Measurements from ENCODE around the gene ABTB2. TPM values are rescaled to one million over a fixed set of nuclear protein-coding genes. Genes with fewer than 3 reads are reported as not detected.

The ABTB2 gene
- polyA plus RNA-seq, 1 of the 3 experiments (the other 2 are of a cell fraction): 7.8 TPM

DNA sequence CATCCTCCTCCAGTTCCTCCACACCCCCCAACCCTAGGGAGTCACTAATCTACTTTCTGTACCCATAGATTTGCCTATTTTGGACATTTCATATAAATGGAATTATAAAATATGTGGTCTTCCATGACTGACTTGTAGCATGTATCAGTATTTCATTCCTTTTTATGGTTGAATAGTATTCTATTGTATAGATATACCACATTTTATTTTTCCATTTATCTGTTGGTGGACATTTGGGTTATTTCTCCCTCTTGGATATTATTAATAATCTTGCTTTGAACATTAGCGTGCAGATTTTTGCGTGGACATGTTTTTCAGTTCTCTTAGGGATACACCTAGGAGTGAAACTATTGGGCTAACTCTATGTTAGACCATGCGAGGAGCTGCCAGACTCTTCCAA lies 229.0 kb downstream of the ABTB2 start:
- Histone ChIP-seq H3K36me3 (replicated peaks in 1 of 2; ENCODE audit: control insufficient read depth in 1 of 2, insufficient read depth in 2 of 2, low read length in 1 of 2) (peaks cover 56 to 83% of the 10 kb centered on the region in 2 experiments), H3F3A (replicated peaks; ENCODE audit: insufficient read depth) (no peaks in the 10 kb centered on the region), H3K4me3 (ENCODE audit: low read depth in 2 of 2, low read length in 1 of 2) (no peak overlapping the region), H3K9ac (no peak overlapping the region), H3K27ac (ENCODE audit: low read depth in 2 of 2, low read length in 1 of 2) (no peak overlapping the region), H4K20me1 (ENCODE audit: insufficient read depth) (no peaks in the 10 kb centered on the region), H3K27me3 (ENCODE audit: insufficient read depth) (no peaks in the 10 kb centered on the region), H3K79me2 (ENCODE audit: insufficient read depth) (no peaks in the 10 kb centered on the region), H3K9me2 (no peaks in the 10 kb centered on the region), H3K4me2 (no peak overlapping the region), H2AFZ (ENCODE audit: low read depth) (no peak overlapping the region), H3K4me1 (ENCODE audit: control insufficient read depth in 1 of 2, insufficient read depth in 2 of 2, low read depth in 1 of 2, low read length in 1 of 2) (no peaks in the 10 kb centered on the region), H3K9me3 (no peaks in the 10 kb centered on the region)
- no peak for DNase-seq
- 98% methylated on average over 3 of the region's 3 CpGs for WGBS (ENCODE audit: low lambda C conversion rate)
- POLR2A ChIA-PET: no interaction called here
- TF ChIP-seq, protein P1, sequence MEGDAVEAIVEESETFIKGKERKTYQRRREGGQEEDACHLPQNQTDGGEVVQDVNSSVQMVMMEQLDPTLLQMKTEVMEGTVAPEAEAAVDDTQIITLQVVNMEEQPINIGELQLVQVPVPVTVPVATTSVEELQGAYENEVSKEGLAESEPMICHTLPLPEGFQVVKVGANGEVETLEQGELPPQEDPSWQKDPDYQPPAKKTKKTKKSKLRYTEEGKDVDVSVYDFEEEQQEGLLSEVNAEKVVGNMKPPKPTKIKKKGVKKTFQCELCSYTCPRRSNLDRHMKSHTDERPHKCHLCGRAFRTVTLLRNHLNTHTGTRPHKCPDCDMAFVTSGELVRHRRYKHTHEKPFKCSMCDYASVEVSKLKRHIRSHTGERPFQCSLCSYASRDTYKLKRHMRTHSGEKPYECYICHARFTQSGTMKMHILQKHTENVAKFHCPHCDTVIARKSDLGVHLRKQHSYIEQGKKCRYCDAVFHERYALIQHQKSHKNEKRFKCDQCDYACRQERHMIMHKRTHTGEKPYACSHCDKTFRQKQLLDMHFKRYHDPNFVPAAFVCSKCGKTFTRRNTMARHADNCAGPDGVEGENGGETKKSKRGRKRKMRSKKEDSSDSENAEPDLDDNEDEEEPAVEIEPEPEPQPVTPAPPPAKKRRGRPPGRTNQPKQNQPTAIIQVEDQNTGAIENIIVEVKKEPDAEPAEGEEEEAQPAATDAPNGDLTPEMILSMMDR (IDR thresholded peaks at IDR 0.05): no peak
- TF ChIP-seq, protein P2, sequence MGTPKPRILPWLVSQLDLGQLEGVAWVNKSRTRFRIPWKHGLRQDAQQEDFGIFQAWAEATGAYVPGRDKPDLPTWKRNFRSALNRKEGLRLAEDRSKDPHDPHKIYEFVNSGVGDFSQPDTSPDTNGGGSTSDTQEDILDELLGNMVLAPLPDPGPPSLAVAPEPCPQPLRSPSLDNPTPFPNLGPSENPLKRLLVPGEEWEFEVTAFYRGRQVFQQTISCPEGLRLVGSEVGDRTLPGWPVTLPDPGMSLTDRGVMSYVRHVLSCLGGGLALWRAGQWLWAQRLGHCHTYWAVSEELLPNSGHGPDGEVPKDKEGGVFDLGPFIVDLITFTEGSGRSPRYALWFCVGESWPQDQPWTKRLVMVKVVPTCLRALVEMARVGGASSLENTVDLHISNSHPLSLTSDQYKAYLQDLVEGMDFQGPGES (IDR thresholded peaks at IDR 0.05; ENCODE audit: low read depth, low read length): no peak
- TF ChIP-seq FOXM1 (IDR thresholded peaks at IDR 0.05; ENCODE audit: low read depth): no peak
- TF ChIP-seq SIN3A (IDR thresholded peaks at IDR 0.05; ENCODE audit: borderline replicate concordance, low read depth, low read length): no peak
- no peak for TF ChIP-seq NFIC (IDR thresholded peaks at IDR 0.05; ENCODE audit: borderline replicate concordance)
- CTCF ChIA-PET: interaction anchor here (1.1 kb wide), 1 partner anchor 22 kb away, joined by 3 read pairs; no protein-coding TSS in a partner anchor

DNA sequence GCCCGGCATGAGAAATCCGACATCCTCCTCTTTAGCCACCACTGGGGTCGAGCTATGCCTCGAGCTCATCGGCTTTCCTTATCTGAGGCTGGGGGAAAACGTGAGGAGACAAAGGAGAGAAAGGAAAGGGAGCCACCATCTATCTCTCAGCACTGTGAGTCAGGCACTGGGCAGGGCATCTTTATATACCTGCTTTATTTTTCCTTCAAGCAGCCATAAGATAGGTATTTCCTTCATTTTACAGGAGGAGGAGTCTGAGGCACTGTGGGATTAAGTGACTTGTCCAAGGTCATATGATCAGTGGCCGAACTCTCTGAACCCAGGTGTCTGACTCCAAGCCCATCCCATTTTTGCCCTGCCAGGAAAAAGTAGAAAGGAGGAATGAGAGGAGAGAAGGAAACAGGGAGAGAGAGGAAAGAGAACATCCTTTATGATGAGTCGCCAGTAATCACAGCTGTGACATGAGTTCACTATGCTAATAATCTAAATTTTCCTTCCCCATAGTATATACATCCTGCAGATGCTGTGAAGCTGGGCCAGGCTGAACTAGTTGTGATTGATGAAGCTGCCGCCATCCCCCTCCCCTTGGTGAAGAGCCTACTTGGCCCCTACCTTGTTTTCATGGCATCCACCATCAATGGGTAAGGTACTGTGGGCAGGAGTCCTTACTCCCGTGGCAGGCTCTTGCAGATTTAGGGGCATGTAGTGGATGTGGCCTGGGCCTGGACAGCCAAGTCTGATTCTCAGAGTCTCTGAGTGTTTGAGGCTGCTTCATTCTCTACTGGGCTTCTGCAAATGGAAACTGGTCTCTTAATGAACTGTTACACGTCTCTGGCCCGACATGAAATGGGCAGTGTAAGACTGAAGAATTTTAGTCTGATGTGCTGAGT lies 230.6 kb downstream of the ABTB2 start:
- TF ChIP-seq, protein P1 (IDR thresholded peaks at IDR 0.05): no peak
- TF ChIP-seq MEF2A (IDR thresholded peaks at IDR 0.05; ENCODE audit: borderline replicate concordance, low read depth) (no peak), FOXJ3 (CRISPR knock-in tag; IDR thresholded peaks at IDR 0.05) (no peak), GABPA (IDR thresholded peaks at IDR 0.05; ENCODE audit: low read depth) (no peak), RCOR1 (IDR thresholded peaks at IDR 0.05; ENCODE audit: low read length) (no peak), RAD21 (IDR thresholded peaks at IDR 0.05; ENCODE audit: low read length) (no peak), POLR2AphosphoS5 (IDR thresholded peaks at IDR 0.05; ENCODE audit: low read depth, low read length) (no peak), NRF1 (IDR thresholded peaks at IDR 0.05; ENCODE audit: low read depth, low read length) (no peak), TAF1 (IDR thresholded peaks at IDR 0.05; ENCODE audit: borderline replicate concordance, low read depth, low read length) (no peak), GATA2 (CRISPR knock-in tag; IDR thresholded peaks at IDR 0.05) (no peak), SIN3A (IDR thresholded peaks at IDR 0.05; ENCODE audit: borderline replicate concordance, low read depth, low read length) (no peak), NFIC (IDR thresholded peaks at IDR 0.05; ENCODE audit: borderline replicate concordance) (no peak), TCF12 (IDR thresholded peaks at IDR 0.05) (no peak), JUND (IDR thresholded peaks at IDR 0.05) (no peak), RFX5 (IDR thresholded peaks at IDR 0.05; ENCODE audit: low read length) (no peak), TEAD4 (IDR thresholded peaks at IDR 0.05; ENCODE audit: borderline replicate concordance, insufficient read depth) (no peak), FOSL2 (IDR thresholded peaks at IDR 0.05; ENCODE audit: borderline replicate concordance, low read depth) (no peak), FOXM1 (IDR thresholded peaks at IDR 0.05; ENCODE audit: low read depth) (no peak)
- TF ChIP-seq, protein P3, sequence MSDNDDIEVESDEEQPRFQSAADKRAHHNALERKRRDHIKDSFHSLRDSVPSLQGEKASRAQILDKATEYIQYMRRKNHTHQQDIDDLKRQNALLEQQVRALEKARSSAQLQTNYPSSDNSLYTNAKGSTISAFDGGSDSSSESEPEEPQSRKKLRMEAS (IDR thresholded peaks at IDR 0.05; ENCODE audit: low read depth): no peak
- TF ChIP-seq, protein P2 (IDR thresholded peaks at IDR 0.05; ENCODE audit: low read depth, low read length): no peak
- POLR2A ChIA-PET: no interaction called here
- H2AFZ ChIP-seq (ENCODE audit: low read depth): no peak overlapping the region

More for the DNA sequence above, 230.6 kb downstream of the ABTB2 start:
- Histone ChIP-seq H3K4me2 (no peak overlapping the region), H3K36me3 (replicated peaks in 1 of 2; ENCODE audit: control insufficient read depth in 1 of 2, insufficient read depth in 2 of 2, low read length in 1 of 2) (peaks cover 61 to 81% of the 10 kb centered on the region in 2 experiments), H3K9me3 (no peaks in the 10 kb centered on the region), H3K9me2 (no peaks in the 10 kb centered on the region), H3K27ac (ENCODE audit: low read depth in 2 of 2, low read length in 1 of 2) (no peak overlapping the region), H3K4me1 (ENCODE audit: control insufficient read depth in 1 of 2, insufficient read depth in 2 of 2, low read depth in 1 of 2, low read length in 1 of 2) (no peaks in the 10 kb centered on the region), H4K20me1 (ENCODE audit: insufficient read depth) (no peaks in the 10 kb centered on the region), H3K79me2 (ENCODE audit: insufficient read depth) (no peaks in the 10 kb centered on the region), H3K9ac (no peak overlapping the region), H3K27me3 (ENCODE audit: insufficient read depth) (no peaks in the 10 kb centered on the region), H3F3A (replicated peaks; ENCODE audit: insufficient read depth) (no peaks in the 10 kb centered on the region), H3K4me3 (ENCODE audit: low read depth in 2 of 2, low read length in 1 of 2) (no peak overlapping the region)
- DNase-seq: no peak
- CTCF ChIA-PET: interaction anchor here (0.6 kb wide), 1 partner anchor 160 kb away, joined by 3 read pairs; no protein-coding TSS in a partner anchor
- 96% methylated on average over 12 of the region's 12 CpGs for WGBS (ENCODE audit: low lambda C conversion rate)

Measured in SK-N-SH (cell line).